ENCODE measurements around the gene ETFDH. TPM values are rescaled to one million over a fixed set of nuclear protein-coding genes. Genes with fewer than 3 reads are reported as not detected.
"Not testable (repeated sequence)": the region's sequence is repeated elsewhere in the genome, so short reads cannot be mapped to it uniquely, and the experiment has no call there.

The ETFDH gene
- total and polyA plus RNA-seq, 10 of the 15 experiments (the other 5 are each of a cell fraction or from before 2014, with no cell fraction given) = 10.9 to 30.4 (median 20.6) TPM

GRCh38 chr4:158710814-158711213 lies 38.7 kb downstream of the ETFDH start:
- POLR2A ChIA-PET = no interaction called here
- WGBS (ENCODE audit: insufficient coverage, insufficient replicate concordance, low lambda C conversion rate, missing lambda C conversion rate) = 100% methylated on average over 1 of the region's 1 CpG
- Histone ChIP-seq H3K27me3 (replicated peaks in 1 of 2; ENCODE audit: control insufficient read depth in 2 of 2, insufficient read depth in 2 of 2, low read length in 1 of 2) (no peaks in the 10 kb centered on the region), H3K4me2 (ENCODE audit: control insufficient read depth, insufficient read depth) (no peak overlapping the region), H3K79me2 (ENCODE audit: control insufficient read depth, insufficient read depth, low read length) (no peaks in the 10 kb centered on the region), H3K36me3 (ENCODE audit: control insufficient read depth in 2 of 2, insufficient read depth in 2 of 2, low read length in 1 of 2) (peaks cover 0 to 20% of the 10 kb centered on the region in 2 experiments; a peak in 2 of 4 replicates), H2AFZ (ENCODE audit: control insufficient read depth, low read depth, low read length) (no peak overlapping the region), H3K27ac (ENCODE audit: control insufficient read depth, insufficient read depth) (no peak overlapping the region), H3K4me1 (ENCODE audit: control insufficient read depth, insufficient read depth, low read length) (no peaks in the 10 kb centered on the region), H4K20me1 (ENCODE audit: control insufficient read depth, insufficient read depth) (no peaks in the 10 kb centered on the region), H3K9me3 (replicated peaks; ENCODE audit: control insufficient read depth, insufficient read depth, low read length) (no peaks in the 10 kb centered on the region), H3K4me3 (no peak overlapping the region), H3K9ac (ENCODE audit: control insufficient read depth, insufficient read depth, low read length) (no peak overlapping the region)
- intact Hi-C loops (cut with micrococcal nuclease; ENCODE audit: unreplicated experiment) = no loop called here
- in situ Hi-C loops (cut with MboI) = no loop called here
- ATAC-seq (no peak; the same call in 2 of the 3 replicates), DNase-seq (ENCODE audit: low read depth, low spot score) (no peak), FAIRE-seq (no peak)
- TF ChIP-seq STAT1 (conservative IDR thresholded peaks at IDR 0.05) (no peak), CTCF (IDR thresholded peaks at IDR 0.05 in 2 of 3, conservative IDR thresholded peaks at IDR 0.05 in 1 of 3; ENCODE audit: control insufficient read depth in 2 of 3, extremely low read depth in 1 of 3, insufficient read depth in 1 of 3, low read depth in 3 of 3, low read length in 3 of 3) (peak in 2 of 3 experiments; percentile 7 to 24; a peak in 1 of 6 replicates), RAD21 (IDR thresholded peaks at IDR 0.05; ENCODE audit: insufficient read depth, low read depth, low read length) (0 out of 2 replicates have a peak, but pooled peaks have one; percentile 7), ZSCAN29 (IDR thresholded peaks at IDR 0.05) (no peak)
- RAD21 ChIA-PET (ENCODE audit: unreplicated experiment) = interaction anchor here (1.1 to 2.1 kb wide), 2 partner anchors 141 to 305 kb away, joined by 3 to 11 read pairs; no protein-coding TSS in a partner anchor
- CTCF ChIA-PET = interaction anchor here (0.6 to 3.0 kb wide), 12 partner anchors 9 to 653 kb away, joined by 3 to 13 read pairs (median 4); no protein-coding TSS in a partner anchor
- BruUV-seq (replicated peaks) = no TSS peak
- SMC1A ChIA-PET (ENCODE audit: uncharacterized antibody, unreplicated experiment) = interaction anchor here (0.9 to 2.9 kb wide), 10 partner anchors 9 to 493 kb away, joined by 3 to 28 read pairs (median 4); no protein-coding TSS in a partner anchor

- H3K36me3 ChIP-seq (ENCODE audit: control insufficient read depth in 2 of 2, insufficient read depth in 2 of 2, low read length in 1 of 2) = peaks cover 0 to 18% of the 10 kb centered on the region in 2 experiments; a peak in 3 of 4 replicates
- intact Hi-C loops (cut with micrococcal nuclease; ENCODE audit: unreplicated experiment); in situ Hi-C loops (cut with MboI); H3K9ac ChIP-seq (ENCODE audit: control insufficient read depth, insufficient read depth, low read length); H3K27me3 ChIP-seq (replicated peaks in 1 of 2; ENCODE audit: control insufficient read depth in 2 of 2, insufficient read depth in 2 of 2, low read length in 1 of 2); H3K79me2 ChIP-seq (ENCODE audit: control insufficient read depth, insufficient read depth, low read length); H2AFZ ChIP-seq (ENCODE audit: control insufficient read depth, low read depth, low read length); POLR2A ChIA-PET; DNase-seq (ENCODE audit: low read depth, low spot score); H4K20me1 ChIP-seq (ENCODE audit: control insufficient read depth, insufficient read depth); FAIRE-seq; H3K4me1 ChIP-seq (ENCODE audit: control insufficient read depth, insufficient read depth, low read length); H3K4me2 ChIP-seq (ENCODE audit: control insufficient read depth, insufficient read depth); H3K4me3 ChIP-seq; H3K9me3 ChIP-seq (replicated peaks; ENCODE audit: control insufficient read depth, insufficient read depth, low read length); BruUV-seq (replicated peaks); H3K27ac ChIP-seq (ENCODE audit: control insufficient read depth, insufficient read depth): not testable (repeated sequence)
- ATAC-seq = peak; percentile 38; the same call in 2 of the 3 replicates
- ChIA-PET CTCF (interaction anchor here (0.6 to 1.5 kb wide), 2 partner anchors 139 to 456 kb away, joined by 3 to 5 read pairs; no protein-coding TSS in a partner anchor), SMC1A (ENCODE audit: uncharacterized antibody, unreplicated experiment) (interaction anchor here (0.7 to 1.7 kb wide), 3 partner anchors 18 to 491 kb away, joined by 3 to 4 read pairs (median 4); no protein-coding TSS in a partner anchor), RAD21 (ENCODE audit: unreplicated experiment) (interaction anchor here (1.7 kb wide), 1 partner anchor 466 kb away, joined by 4 read pairs; no protein-coding TSS in a partner anchor)
- 81% methylated on average over 4 of the region's 4 CpGs for WGBS (ENCODE audit: insufficient coverage, insufficient replicate concordance, low lambda C conversion rate, missing lambda C conversion rate)
Observed at GRCh38 chr4:158712622-158713021, 40.5 kb downstream of the ETFDH start.

Measured in GM12878 (cell line).